Kidney (tissue), 14 donors: ENCODE measurements around the gene MICAL2. TPM values are rescaled to one million over a fixed set of nuclear protein-coding genes. Genes with fewer than 3 reads are reported as not detected.

Experiments used
- DNase-seq, 5 donors: peaks; one replicate each; pipeline ENCODE4 v3.0.0-alpha.2; 2013 to 2020
- FAIRE-seq: peaks from 2 replicates; lab custom pipeline; 2012; peaks lifted over from hg19 to GRCh38; lab: Jason Lieb, UNC
- H3K27ac ChIP-seq, 2 donors: one replicate each; pipeline ENCODE4 v1.7.0; 2013; ENCODE audit warnings: low read depth in 2 of 2, low read length in 2 of 2, inconsistent platforms in 1 of 2
- H3K27me3 ChIP-seq: one replicate; pipeline ENCODE4 v1.7.1; 2013; ENCODE audit warnings: low read length, inconsistent platforms; ENCODE audit not compliant: control insufficient read depth, insufficient read depth
- H3K36me3 ChIP-seq, 3 donors: one replicate each; pipeline versions ENCODE4 v1.7.0 to v1.7.1; 2013; ENCODE audit warnings: low read length in 3 of 3, control low read depth in 1 of 3, inconsistent platforms in 1 of 3; ENCODE audit not compliant: insufficient read depth in 3 of 3, control insufficient read depth in 2 of 3
- H3K4me1 ChIP-seq, 3 donors: one replicate each; pipeline versions ENCODE4 v1.7.0 to v1.7.1; 2013; ENCODE audit warnings: low read length in 3 of 3, inconsistent platforms in 1 of 3, low read depth in 1 of 3; ENCODE audit not compliant: control insufficient read depth in 2 of 3, insufficient read depth in 2 of 3
- H3K4me3 ChIP-seq, 3 donors: one replicate each; pipeline versions ENCODE4 v1.7.0 to v1.8.1; 2013; ENCODE audit warnings: low read length in 3 of 3, control low read depth in 1 of 3, inconsistent platforms in 1 of 3
- H3K9ac ChIP-seq, 3 donors: one replicate each; pipeline versions ENCODE4 v1.7.0 to v1.7.1; 2013; ENCODE audit warnings: low read length in 3 of 3, control low read depth in 1 of 3, inconsistent platforms in 1 of 3
- H3K9me3 ChIP-seq, 3 donors: one replicate each; pipeline versions ENCODE4 v1.7.0 to v1.7.1; 2013; ENCODE audit warnings: low read length in 3 of 3, control low read depth in 1 of 3, inconsistent platforms in 1 of 3; ENCODE audit not compliant: control insufficient read depth in 2 of 3, insufficient read depth in 1 of 3
- intact Hi-C: fragments of 100-400 bp; cut with DNase I; formaldehyde crosslinking; loops from one replicate; pipeline ENCODE4 v1.11.1; 2022
- polyA plus RNA-seq: library from polyadenylated mRNA; stranded (reverse); fragments of 350-450 nt; fragmentation: Illumina TruSeq; extraction: RNeasy Lipid Tissue Mini Kit (QIAGEN cat#74804); gene quantifications from one replicate; pipeline ENCODE4 v1.2.3, GENCODE V29; 2014; ENCODE audit warnings: low read depth, low replicate concordance; ENCODE audit not compliant: insufficient read depth
- total RNA-seq: library from RNA; stranded (reverse); fragmentation: NEBNext Ultra II Directional; extraction: Animal tissue kit (Norgen Biotek cat#: 25700); gene quantifications from one replicate; pipeline ENCODE4 v1.2.1, GENCODE V29; 2021
- TF ChIP-seq, protein P1 (sequence below): IDR thresholded peaks from 3 replicates; pipeline ENCODE4 v1.5.1; 2012; ENCODE audit warnings: mild to moderate bottlenecking, moderate library complexity, borderline replicate concordance; ENCODE audit not compliant: insufficient read depth; ENCODE audit errors: extremely low read depth
- donor health status: control.
- donor health status: control.
- donor health status: control.
- donor health status: control.
- donor health status: control.
- donor health status: DM: yes; HTN: yes; CAD: no.
- donor health status: Normal renal cell carcinoma (clear cell type).

Gene MICAL2
- total and polyA plus RNA-seq, 2 donors from 2014 or later = 7.8 to 64.5 TPM

DNA sequence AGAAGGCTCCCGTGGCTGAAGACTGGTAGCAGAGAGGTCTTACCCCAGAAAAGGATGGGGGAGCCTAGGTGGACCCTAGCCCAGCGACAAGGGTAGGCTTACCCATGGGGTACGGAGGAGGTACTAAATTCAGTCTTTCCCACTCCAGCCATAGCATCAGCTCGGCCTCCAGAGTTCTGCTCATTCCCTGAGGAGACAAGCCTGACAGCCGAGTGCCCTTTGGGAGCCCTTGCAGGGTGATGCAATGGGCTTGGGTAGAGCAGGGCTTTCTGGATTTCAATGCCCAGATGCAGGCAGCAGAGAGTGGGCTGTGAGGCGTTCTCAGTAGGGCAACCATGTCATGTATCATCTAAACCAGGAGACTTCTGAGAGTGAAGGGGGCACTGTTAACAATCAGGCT, 124.7 kb downstream of the MICAL2 start:
- Histone ChIP-seq H3K27me3 (no peaks in the 10 kb centered on the region), H3K27ac (no peak overlapping the region), H3K36me3 (no peaks in the 10 kb centered on the region), H3K4me1 (no peaks in the 10 kb centered on the region), H3K4me3 (no peak overlapping the region), H3K9ac (no peak overlapping the region), H3K9me3 (no peaks in the 10 kb centered on the region)
- DNase-seq (no peak), FAIRE-seq (no peak)
- intact Hi-C loops = no loop called here
- TF ChIP-seq, protein P1, sequence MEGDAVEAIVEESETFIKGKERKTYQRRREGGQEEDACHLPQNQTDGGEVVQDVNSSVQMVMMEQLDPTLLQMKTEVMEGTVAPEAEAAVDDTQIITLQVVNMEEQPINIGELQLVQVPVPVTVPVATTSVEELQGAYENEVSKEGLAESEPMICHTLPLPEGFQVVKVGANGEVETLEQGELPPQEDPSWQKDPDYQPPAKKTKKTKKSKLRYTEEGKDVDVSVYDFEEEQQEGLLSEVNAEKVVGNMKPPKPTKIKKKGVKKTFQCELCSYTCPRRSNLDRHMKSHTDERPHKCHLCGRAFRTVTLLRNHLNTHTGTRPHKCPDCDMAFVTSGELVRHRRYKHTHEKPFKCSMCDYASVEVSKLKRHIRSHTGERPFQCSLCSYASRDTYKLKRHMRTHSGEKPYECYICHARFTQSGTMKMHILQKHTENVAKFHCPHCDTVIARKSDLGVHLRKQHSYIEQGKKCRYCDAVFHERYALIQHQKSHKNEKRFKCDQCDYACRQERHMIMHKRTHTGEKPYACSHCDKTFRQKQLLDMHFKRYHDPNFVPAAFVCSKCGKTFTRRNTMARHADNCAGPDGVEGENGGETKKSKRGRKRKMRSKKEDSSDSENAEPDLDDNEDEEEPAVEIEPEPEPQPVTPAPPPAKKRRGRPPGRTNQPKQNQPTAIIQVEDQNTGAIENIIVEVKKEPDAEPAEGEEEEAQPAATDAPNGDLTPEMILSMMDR = no peak

DNA sequence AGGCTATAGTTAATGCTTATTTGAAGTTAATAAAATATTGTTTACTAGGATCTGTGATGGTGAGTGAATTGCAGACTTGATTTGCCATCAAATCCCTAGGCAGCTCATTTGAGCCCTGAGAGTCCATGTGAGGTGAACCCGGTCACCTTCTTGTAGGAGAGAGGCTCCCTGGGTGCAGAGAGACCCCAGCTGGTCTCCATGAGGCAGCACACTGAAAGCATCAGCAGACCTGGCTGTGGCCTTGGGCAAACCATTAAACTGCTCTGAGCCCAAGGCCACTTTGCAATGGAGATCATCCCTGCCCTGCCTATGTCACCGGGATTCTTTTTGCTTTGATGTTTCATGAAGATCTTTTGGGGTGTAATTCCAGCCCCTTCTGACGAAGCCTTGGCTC, 125.2 kb downstream of the MICAL2 start:
- Histone ChIP-seq H3K4me3 (no peak overlapping the region), H3K27ac (no peak overlapping the region), H3K9ac (no peak overlapping the region), H3K9me3 (no peaks in the 10 kb centered on the region), H3K27me3 (no peaks in the 10 kb centered on the region), H3K4me1 (no peaks in the 10 kb centered on the region), H3K36me3 (no peaks in the 10 kb centered on the region)
- no peak for DNase-seq
- intact Hi-C loops = no loop called here
- FAIRE-seq = no peak
- TF ChIP-seq, protein P1 = no peak

GRCh38 chr11:12235947-12236743, 125.8 kb downstream of the MICAL2 start:
- FAIRE-seq (peak; percentile 64), DNase-seq (peak in 2 of 5 donors; percentile 77 to 86)
- no peak overlapping the region for H3K4me3 ChIP-seq
- no peak overlapping the region for H3K9ac ChIP-seq
- H3K4me1 ChIP-seq = no peaks in the 10 kb centered on the region
- H3K36me3 ChIP-seq = no peaks in the 10 kb centered on the region
- no peaks in the 10 kb centered on the region for H3K27me3 ChIP-seq
- no peak overlapping the region for H3K27ac ChIP-seq
- TF ChIP-seq, protein P1 = peak; percentile 71
- intact Hi-C loops = no loop called here
- no peaks in the 10 kb centered on the region for H3K9me3 ChIP-seq
